ENCODE results near the gene MEOX1. TPM values are rescaled to one million over a fixed set of nuclear protein-coding genes. Genes with fewer than 3 reads are reported as not detected.

MEOX1 gene
- total and polyA plus RNA-seq, 2 of the 8 experiments (the other 6 are each of a cell fraction or from before 2014, with no cell fraction given) = not detected

DNA sequence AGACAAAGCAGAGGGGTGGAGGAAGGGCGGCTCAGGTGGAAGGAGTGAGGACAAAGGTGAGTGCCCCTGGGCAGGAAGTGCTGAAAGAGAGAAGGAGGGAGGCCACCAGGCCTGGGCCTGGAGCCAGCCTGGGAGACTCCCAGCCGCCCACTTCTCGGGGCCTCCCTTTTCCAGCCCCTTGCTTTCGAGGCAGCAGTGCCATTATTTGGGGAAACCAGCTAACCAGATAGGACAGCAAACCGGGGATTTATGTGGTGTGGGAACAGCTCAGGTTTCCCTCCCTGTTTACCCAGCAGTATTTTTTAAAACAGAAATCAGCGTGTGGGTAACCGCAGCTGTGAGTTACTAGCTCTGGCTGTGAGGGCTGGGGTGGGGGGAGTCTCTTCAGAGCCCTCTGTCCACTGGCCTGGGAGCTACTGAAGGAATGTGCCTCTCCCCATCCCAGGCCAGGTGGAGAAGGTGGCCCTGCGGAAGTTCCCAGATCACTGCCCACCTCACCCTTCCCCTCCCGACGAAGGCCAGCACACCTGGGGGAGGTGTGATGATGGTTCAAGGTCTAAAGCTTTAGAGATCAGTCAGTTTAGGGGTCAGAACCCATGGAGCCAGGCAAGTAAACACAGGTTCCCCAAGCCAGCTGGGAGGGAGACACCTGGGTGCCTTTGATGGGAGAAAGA, 8.4 kb upstream of the MEOX1 start:
- Histone ChIP-seq H3K56ac (replicated peaks; ENCODE audit: insufficient read length, low read depth, low read length) (no peak overlapping the region), H3K18ac (ENCODE audit: extremely low read depth, low read length) (peak overlapping the region; percentile 32), H3K14ac (ENCODE audit: insufficient read length) (no peak overlapping the region), H3K79me1 (ENCODE audit: low read depth, low read length) (no peaks in the 10 kb centered on the region), H2BK20ac (ENCODE audit: low read length) (no peak overlapping the region; the same call in 1 of the 2 replicates), H2AFZ (ENCODE audit: low read length) (peak overlapping the region; percentile 80), H2AK5ac (ENCODE audit: low read depth, low read length) (no peak overlapping the region), H3K9ac (replicated peaks in 1 of 4; ENCODE audit: extremely low read depth in 1 of 4, low read depth in 3 of 4, low read length in 3 of 4) (no peak overlapping the region), H3K36me3 (ENCODE audit: control insufficient read depth in 2 of 4, insufficient read depth in 4 of 4, low read length in 3 of 4) (no peaks in the 10 kb centered on the region), H2BK120ac (replicated peaks; ENCODE audit: low read depth, low read length) (peak overlapping the region; percentile 58), H3K23ac (ENCODE audit: insufficient read length) (no peak overlapping the region), H2BK15ac (ENCODE audit: low read length) (no peak overlapping the region), H3K4me1 (replicated peaks in 1 of 4; ENCODE audit: control insufficient read depth in 3 of 4, insufficient read depth in 4 of 4, low read length in 3 of 4) (peaks cover 0 to 12% (median 8%) of the 10 kb centered on the region in 4 experiments; a peak in 6 of 7 replicates), H3K27me3 (replicated peaks in 1 of 4; ENCODE audit: control insufficient read depth in 3 of 4, extremely low read depth in 1 of 4, insufficient read depth in 3 of 4, low read length in 3 of 4) (no peaks in the 10 kb centered on the region), H3K23me2 (ENCODE audit: low read depth, low read length) (no peaks in the 10 kb centered on the region), H3K9me3 (ENCODE audit: insufficient read depth in 2 of 2, low read depth in 1 of 2, low read length in 1 of 2) (no peaks in the 10 kb centered on the region), H4K20me1 (replicated peaks in 1 of 2; ENCODE audit: control insufficient read depth in 1 of 2, insufficient read depth in 2 of 2, low read length in 2 of 2) (no peaks in the 10 kb centered on the region), H3K4me3 (ENCODE audit: extremely low read depth in 1 of 4, insufficient read depth in 2 of 4, low read depth in 3 of 4, low read length in 4 of 4) (no peak overlapping the region), H2BK12ac (ENCODE audit: low read depth, low read length) (peak overlapping the region; percentile 75; the same call in 1 of the 2 replicates), H3K79me2 (ENCODE audit: control insufficient read depth in 1 of 2, insufficient read depth in 2 of 2, low read length in 2 of 2) (no peaks in the 10 kb centered on the region), H4K91ac (replicated peaks; ENCODE audit: insufficient read length, low read length) (no peak overlapping the region), H4K5ac (ENCODE audit: insufficient read length, low read depth, low read length) (no peak overlapping the region), H4K8ac (ENCODE audit: extremely low read depth, insufficient read depth, low read length) (peak overlapping the region; percentile 68; the same call in 1 of the 2 replicates), H3K4me2 (ENCODE audit: insufficient read depth in 1 of 2, low read depth in 2 of 2, low read length in 2 of 2) (peak overlapping the region in 1 of 2 experiments; percentile 22; a peak in 1 of 4 replicates), H2BK5ac (ENCODE audit: low read depth, low read length) (peak overlapping the region; percentile 61; the same call in 1 of the 2 replicates), H3K27ac (ENCODE audit: low read depth, low read length) (0 out of 2 replicates have a peak overlapping the region, but pooled peaks have one; percentile 17), H3K4ac (replicated peaks; ENCODE audit: insufficient read length, low read depth, low read length) (no peak overlapping the region)
- WGBS, 2 experiments (ENCODE audit: extremely low coverage in 1 of 2, insufficient coverage in 1 of 2, insufficient read length in 1 of 2, insufficient replicate concordance in 2 of 2, low coverage in 1 of 2, low lambda C conversion rate in 2 of 2, missing lambda C conversion rate in 1 of 2) = 52% methylated on average over 10 of the region's 10 CpGs; no CpG with 5 or more reads in 1 of the 2 experiments
- POLR2A ChIA-PET (ENCODE audit: partially characterized antibody) = interaction anchor here (0.6 to 1.2 kb wide), 4 partner anchors 17 to 139 kb away, joined by 3 read pairs; no protein-coding TSS in a partner anchor
- TF ChIP-seq TBP (IDR thresholded peaks at IDR 0.05; ENCODE audit: low read depth, low read length) (peak; percentile 38; the same call in 1 of the 2 replicates), YY1 (IDR thresholded peaks at IDR 0.05; ENCODE audit: low read depth, low read length) (no peak), POLR2AphosphoS5 (IDR thresholded peaks at IDR 0.05; ENCODE audit: low read depth, low read length) (no peak), EGR1 (IDR thresholded peaks at IDR 0.05; ENCODE audit: borderline replicate concordance, low read depth, low read length) (0 out of 2 replicates have a peak, but pooled peaks have one; percentile 12), RBBP5 (IDR thresholded peaks at IDR 0.05; ENCODE audit: borderline replicate concordance, low read depth, low read length) (no peak), KDM1A (IDR thresholded peaks at IDR 0.05; ENCODE audit: borderline replicate concordance, low read length) (no peak), TAF7 (optimal IDR thresholded peaks at IDR 0.05; ENCODE audit: borderline replicate concordance, low read depth, low read length) (no peak), NANOG (IDR thresholded peaks at IDR 0.05; ENCODE audit: insufficient read depth, low read depth, low read length, poor library complexity, severe bottlenecking) (no peak), SP4 (IDR thresholded peaks at IDR 0.05; ENCODE audit: low read length) (no peak)
- TF ChIP-seq, protein P1, sequence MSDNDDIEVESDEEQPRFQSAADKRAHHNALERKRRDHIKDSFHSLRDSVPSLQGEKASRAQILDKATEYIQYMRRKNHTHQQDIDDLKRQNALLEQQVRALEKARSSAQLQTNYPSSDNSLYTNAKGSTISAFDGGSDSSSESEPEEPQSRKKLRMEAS (IDR thresholded peaks at IDR 0.05) = no peak
- DNase-seq (ENCODE audit: low read depth in 1 of 2, low spot score in 2 of 2) = no peak
- CTCF ChIA-PET (ENCODE audit: partially characterized antibody) = interaction anchor here (0.6 to 6.5 kb wide), 7 partner anchors 8 to 30 kb away, joined by 3 to 73 read pairs (median 3); partner anchors contain the start of gene MEOX1
- FAIRE-seq = no peak
